LoVo (cell line): Measurements from ENCODE around the gene CELF4.
A peak's percentile ranks its signal among the peaks of the same experiment; 100 is the strongest.

ENCODE experiments used
- DNase-seq: peaks from one replicate; pipeline ENCODE4 v3.0.0-alpha.2; 2016; ENCODE audit warnings: low spot score

Gene CELF4

DNA sequence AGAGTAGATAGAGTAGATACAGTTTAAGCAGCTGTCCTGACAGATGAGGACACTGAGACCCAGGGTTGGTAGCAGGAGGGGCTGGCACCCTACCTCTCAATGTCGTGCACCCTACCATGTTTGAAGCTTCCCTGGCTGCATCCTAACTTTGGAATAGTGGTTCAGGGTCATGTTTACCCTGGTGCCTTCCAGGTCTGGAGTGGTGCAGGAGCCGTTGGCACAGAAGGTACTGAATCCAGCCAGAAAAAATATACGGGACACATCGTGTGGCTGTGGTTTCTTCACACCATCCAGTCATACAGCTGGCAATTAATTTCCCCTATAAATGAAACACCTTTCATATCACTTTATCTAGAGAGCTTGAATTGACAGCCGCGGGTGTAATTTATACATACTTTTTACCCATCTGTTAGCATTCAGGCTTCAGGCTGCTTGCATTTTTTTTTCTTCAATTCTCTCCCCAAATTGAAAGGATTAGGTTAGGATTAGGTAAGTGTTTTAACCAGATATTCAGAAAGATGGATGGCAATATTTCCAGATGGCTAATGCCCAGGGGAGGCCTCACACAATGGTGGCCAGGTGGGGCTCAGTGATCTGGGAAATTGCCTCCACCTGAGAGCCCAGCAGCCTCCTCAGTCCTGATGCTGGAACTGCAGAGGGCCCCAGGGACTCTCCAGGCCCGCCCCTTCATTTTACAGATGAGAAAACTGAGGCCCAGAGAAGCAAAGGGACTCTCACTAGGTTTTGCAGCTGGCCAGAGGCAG lies 127.0 kb downstream of the CELF4 start:
- DNase-seq: no peak

DNA sequence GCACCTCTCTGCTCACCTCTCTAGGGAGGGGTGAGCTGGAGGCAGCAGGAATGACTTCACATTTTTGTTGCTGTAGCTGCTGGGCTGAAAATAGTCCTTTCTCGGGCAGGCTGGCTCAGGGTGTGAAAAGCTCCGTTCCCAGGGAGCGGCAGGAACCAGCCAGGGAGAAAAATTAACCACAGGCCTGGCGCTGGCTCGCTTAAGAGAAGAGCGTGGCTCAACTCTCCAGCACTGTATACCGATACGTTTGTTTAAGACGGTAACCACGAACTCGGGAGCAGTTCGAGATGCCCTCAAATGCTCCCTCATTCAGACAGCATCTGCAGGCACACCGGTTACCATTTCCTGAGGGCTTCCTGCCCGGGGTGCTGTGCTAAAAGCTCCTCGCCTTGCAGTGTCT lies 129.6 kb downstream of the CELF4 start:
- no peak for DNase-seq

DNA sequence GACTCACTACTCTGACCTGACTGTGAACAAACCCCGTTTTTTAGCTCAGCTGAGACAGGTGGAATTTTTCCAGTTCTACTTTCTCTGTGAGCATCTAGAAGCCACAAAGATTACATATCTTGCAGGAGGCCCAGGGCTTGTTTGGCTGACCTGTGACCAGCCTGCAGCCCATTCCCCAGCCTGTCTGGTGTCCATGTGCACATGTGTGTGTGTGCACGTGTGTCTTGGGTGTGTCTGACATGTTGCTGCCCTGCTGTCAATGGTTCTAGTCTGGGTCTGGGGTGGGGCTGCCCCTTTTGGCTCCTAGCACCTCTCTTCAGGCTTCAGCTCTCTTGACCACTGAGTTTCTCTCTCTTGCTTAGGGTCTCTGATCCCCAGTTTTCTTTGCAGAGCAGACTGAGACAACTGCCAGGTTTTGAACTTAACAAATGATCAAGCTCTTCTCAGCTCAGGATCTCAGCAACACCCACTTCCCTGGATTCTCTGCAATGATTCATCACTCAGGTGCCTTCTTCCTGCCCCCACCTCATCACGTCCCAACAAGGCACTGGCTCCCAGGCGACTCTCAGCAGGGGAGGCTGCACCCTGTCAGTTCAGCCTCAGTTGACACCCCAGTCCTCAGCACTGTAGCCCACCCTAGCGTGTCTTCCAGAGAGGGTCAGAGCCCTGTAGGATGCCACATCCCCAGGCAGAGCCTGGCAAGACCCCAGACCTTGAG lies 130.3 kb downstream of the CELF4 start:
- no peak for DNase-seq

DNA sequence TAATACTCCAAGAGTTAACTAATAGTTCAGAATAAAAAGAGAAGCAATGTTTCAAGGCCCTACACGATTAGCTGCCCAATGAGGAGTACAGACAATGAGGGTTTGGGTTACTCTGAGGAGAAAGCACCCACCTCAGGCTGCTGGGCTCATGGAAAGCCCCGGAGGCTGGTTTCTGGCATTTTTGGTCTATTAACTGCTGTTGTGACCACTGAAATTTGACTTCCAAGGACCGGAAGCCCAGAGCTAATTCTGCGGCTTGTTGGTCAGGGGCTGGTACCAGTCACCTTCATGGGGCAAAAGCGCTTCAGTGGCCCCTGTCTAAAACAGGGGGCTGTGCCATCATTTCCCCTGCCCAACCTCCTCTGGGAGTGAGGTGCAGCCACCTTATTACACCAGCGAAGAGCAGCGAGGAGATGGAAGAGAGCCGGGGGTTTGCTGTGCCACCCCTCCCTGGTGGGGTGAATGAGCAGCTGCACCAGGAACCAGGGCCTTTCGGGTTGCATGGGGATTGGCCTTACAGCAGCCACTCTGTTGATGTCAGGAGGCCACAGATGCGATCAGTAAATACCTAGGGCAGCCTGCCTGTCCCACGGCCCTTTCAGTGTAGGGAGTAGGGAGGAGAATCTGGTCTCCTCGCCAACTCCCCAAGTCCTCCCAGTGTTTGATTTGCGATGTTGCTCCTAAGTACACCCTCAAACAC lies 131.3 kb downstream of the CELF4 start:
- DNase-seq: no peak

DNA sequence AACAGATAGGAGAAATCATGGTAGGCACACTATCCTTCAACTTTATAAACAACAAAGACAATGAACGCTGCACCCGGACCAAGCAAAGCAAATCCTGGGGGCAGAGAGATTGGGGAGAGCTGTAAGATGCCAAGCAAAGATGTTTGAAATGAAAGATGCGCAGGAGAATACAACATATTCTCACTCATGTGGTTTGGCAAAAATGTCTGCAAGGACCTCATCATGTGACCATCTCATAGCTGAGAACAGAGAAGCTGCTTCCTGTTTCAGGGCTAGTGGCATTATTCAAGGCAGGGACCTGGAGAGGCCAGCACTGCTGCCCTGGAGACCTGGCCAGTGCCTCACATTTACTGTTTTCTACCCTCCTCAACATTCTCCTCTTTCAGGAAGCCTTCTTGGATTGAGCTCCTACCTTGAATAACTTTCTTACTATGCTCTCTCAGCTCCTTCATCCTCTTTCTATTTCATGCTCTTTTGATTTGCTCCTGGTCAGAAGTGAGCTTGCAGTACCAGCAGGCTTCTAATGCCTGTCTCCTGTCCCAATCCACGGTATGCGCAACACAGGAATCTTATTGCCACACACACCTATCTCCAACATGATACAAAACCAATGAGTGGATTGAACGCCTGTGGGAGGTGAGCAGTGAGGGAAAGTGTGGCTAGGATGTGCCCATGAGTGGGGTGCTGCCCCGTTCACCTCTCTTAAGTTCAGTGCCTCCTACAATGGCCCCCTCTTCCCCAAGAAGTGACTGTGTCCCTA lies 133.0 kb downstream of the CELF4 start:
- no peak for DNase-seq

DNA sequence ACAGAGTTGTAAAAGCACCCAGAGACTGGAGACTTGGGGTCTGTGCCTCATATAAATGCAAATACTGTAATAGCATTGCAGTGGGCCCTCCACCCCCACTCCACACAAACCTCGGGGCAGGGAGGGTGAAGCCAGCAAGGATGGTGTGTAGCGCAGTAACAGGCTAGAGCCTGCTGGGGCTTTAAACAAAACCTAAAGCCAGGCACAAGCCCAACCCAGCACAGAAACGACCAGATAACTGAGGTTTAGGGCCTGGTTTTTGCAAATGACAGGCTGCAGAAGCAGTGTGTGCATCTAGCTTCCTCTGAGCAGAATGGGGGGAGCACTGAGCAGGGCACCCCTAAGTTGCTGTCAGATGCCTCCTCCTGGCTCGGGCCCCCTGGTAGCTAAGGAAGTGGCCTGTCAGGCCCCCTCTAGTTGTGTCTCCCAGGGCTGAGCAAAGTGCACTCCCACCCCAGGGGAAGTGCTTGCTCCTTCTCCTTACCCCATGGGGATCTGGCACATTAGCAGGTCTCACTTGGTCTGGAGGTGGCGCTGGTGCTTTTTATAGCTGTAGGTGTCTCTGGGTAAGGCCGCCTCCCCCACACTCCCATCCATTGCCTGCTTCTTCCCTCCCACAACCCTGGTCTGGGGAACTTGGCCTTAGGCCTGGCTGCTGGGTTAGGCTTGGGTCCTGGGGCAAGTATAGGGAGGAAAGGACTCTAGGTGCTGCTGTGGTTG lies 135.1 kb downstream of the CELF4 start:
- DNase-seq: no peak

DNA sequence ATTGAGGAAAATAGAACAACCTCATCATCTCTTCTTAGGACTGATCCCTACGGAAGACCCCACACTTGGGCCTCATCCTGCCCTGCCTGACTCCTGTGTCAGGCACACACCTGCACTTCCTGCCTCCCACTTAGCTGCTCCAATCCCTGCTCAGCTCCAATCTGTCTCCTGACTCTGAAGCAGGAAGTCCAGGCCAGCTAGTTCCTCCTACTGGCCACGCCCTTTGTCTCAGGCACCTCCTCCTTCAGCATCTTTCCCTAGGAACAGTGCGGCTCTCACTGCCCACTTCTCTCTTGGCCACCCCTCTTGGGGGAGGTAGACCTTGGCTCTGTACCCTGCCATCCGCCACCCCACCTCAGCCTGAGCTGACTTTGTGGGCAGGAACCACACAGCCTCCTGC lies 135.8 kb downstream of the CELF4 start:
- no peak for DNase-seq

DNA sequence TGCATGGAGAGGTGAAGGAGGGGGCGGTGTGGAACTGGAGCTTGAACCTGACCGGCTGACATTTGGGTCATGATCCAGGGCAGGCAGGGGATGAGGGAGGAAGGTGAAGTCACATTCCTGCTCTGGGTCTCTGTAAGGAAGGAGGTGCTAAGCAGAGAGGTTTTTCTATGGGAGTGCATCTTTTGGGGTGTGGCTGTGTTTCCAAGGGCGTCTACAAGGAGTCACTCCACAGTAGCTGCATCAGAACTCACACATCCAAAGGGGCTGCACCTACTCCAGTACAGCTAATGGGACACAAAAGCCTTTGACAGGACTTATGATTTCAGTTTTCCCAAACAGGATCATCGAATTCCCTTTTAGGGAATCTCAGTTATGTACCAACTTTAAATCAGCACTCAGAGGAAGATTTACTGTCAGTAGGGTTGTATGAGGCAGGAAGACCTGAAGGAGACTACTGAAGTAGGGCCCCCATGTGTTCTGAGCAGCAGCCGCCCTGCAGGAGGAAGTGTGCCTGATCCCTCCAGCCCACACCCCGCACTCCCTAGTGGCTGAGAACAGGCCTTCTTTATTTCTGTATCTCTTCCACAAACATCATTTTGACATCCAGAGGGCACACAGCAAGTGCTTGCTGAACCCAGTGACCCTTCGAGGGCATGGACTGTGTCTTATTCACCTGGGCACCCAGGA lies 137.2 kb downstream of the CELF4 start:
- no peak for DNase-seq

DNA sequence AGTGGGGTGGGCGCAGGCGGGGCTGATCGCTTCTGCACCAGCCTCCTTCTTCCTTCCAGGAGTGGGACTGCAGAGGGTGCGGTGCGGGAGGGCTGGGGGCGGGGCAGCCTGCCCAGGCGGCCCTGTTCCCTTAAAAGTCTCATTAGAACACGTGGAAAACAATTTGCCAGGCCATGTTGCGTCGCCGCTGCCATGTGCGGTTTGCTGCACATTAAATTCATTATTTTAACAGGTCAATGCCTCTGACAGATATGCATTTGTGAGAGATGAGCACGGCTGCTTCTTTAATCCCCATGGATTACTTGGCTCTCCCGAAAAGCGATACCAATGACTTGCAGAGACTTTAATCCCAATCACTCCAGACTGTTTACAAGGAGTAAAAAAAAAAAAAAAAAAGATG lies 139.0 kb downstream of the CELF4 start:
- DNase-seq: no peak

DNA sequence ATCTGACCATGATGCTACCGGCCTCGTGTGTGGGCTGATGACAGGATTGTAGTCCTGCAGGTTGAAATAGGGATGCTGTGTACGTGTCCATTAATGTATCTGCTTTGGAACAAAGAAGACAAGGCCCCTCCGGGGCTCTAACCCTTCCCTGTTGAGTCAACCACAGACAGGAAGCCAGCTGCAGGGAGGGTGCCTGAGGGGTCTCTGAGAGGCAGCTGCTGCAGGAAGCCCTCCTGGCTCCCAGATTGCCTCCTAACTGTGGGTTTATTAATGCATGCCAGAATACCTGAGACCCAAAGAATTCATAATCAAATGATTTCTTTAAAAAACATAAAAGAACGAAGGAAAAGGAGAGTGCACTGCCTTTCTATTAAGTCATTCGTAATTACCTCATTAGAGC lies 140.4 kb downstream of the CELF4 start:
- no peak for DNase-seq

DNA sequence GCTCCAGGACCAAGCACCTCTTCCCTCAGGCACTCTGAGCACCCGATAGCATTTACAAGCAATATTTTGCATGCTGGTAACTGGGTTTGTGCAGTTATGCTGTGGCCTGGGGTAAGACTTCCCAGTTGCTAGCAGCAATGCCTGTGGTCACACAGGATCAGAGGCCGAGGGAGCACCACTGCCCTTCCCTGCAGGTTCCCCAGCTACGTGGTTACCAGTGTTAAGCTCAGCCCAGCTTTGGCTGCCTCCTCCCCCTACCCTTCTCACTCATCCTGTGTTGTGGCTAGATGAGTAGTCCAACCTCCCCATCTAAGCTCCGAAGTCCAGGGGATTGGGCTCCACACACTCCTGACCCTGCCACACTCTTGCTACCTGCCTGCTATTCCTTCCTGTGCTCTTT lies 141.1 kb downstream of the CELF4 start:
- no peak for DNase-seq

DNA sequence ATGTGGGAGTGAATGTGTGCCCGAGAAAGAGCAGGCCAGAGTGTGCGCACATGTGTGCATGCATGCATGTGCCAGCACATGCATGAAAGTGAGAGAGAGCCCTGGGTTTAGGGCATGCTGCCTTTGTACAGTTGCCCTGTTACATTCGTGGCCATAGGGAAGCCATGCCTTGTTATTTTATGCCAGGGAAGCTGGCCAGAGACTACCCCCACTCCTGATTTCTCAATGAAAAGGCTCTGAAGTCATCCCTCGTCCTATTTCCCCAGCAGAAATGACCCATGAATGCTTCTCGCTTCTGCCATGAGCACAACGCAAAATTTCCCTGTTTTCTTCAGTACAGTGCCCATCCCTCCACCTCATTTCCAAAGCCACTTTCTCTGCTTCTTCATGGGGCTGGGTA lies 143.0 kb downstream of the CELF4 start:
- no peak for DNase-seq

DNA sequence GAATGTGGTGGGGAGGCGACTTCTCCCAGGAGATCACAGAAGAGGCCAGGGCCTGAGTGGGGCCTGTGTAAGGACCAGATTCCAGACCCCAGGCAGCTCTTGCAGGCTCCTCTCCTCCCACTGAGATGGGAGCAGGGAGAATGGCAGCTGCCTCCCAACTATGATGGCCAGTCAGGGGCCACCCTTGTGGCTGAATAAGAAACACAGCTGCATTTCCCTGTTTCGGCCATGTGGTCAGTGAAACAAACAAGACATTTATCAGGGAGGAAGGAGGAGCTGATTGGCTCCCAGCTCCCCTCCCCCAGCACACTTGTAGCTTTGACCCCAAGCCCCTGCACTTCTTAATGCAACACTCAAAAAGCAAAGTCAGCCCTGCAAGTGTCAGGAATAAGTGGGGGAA lies 143.5 kb downstream of the CELF4 start:
- DNase-seq: no peak

DNA sequence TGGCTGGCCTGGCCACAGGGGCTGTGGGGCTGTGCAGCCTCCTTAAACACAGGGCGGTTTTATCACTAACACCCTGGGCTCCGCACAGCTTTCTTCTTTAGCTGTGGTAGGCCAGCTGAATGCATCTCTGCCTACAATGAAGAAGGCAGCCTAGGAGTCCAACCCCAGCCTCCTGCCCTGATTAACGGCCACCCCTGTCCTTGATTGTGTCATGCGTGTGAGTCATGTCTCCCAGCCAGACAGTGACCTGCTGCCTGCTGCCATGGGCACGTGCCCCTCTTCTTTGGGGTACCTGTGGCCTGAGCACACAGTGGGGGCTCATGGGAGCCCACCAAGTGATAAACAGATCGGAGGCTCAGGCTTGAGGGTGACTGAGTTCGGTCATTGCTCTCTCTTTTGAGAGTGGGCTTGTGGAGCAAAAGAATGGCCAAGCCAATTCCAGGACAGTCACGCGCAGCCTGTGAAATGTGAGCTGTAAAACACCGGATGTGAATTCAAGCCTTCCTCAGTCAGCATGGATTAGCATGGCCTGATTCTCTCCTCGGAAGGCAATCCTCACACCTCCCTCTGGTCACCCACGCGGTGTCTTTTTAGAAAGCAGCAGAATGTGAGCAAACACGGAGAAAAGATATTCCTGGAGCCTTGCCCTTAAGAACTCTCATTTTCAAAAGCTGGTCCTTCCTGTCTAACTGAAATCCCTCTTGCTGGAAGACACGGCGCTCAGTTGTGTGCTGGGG lies 144.1 kb downstream of the CELF4 start:
- DNase-seq: no peak

DNA sequence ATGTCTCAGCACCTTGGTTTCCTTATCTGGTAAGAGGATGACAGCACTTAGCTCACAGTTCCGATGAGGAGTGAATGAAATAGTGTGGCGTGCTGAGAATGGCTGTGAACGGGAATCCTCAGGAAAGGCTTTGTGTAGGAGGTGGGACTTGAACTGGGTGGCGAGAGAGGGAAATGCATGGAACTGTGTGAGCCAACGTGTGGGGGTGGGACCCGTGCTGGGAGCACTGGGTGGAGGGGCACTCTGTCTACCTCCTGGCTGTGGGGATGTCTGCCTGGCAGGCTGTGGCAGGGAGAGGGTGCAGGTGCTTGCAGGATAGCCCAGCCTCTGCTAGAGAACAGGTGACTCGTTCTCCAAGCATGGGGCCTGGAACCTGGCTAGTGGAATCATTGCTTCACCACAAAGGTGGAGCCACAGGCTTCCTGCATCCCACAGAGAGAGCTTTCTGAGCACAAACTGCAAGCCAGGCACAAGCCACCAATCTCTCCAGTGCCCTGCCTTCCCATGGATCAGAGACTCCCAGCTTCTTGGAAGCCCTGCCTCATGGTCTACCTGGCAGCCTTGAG lies 145.2 kb downstream of the CELF4 start:
- peak; percentile 21 for DNase-seq

DNA sequence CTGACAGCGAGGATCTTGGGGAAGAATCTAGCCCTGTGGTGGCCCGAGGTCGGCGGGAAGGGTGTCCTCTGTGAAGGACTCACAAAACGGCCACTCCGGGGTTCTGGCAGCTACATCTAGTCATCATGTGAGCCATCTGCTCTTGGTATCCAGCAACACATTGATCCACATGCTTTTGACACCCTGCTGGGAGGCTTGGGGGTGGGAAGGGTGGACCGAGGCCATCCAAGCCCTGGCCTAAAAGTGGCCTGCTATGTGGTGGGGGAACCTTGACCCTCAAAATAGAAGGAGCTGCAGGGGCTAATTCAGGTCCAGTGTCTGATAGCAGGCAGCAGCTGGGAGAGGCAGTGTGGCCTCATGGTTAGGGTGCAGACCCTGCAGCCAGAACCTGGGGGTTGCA lies 145.7 kb downstream of the CELF4 start:
- no peak for DNase-seq

DNA sequence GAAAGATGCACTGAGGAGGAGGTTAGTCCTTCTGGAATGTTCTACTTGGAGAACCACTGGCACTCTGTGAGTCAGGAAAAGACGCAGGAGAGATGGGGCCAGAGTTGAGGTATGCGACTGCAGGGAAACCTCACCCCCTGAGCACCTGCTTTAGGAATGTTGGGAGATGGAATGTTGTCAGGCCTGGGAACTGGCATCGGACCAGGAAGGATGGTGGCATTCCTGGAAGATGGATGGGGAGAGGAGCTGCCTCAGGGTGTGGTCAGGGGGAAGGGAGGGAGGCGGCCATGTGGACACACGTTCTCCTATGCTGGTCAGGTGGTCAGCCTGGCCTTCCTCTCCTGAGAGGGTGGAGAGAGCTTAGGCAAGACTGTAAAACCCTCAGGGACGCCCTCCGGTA lies 146.3 kb downstream of the CELF4 start:
- DNase-seq: peak; percentile 61

DNA sequence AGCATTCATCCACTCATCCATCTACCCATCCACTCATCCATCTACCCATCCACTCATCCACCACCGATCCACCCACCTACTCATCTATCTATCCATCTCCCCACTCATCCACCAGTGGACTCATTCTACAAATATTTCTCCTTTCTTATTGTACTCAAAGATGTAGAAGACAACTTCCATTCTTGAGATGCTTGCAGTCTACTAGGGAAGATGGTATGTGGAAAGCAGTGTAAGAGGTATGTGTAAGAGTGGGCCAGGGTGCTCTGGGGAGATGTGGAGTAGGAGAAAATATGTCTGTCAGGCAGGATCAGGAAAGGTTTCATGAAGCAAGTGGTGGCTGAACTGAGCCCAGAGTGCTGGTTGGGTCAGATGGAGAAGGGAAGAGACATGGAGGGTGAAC lies 150.8 kb downstream of the CELF4 start:
- DNase-seq: no peak

DNA sequence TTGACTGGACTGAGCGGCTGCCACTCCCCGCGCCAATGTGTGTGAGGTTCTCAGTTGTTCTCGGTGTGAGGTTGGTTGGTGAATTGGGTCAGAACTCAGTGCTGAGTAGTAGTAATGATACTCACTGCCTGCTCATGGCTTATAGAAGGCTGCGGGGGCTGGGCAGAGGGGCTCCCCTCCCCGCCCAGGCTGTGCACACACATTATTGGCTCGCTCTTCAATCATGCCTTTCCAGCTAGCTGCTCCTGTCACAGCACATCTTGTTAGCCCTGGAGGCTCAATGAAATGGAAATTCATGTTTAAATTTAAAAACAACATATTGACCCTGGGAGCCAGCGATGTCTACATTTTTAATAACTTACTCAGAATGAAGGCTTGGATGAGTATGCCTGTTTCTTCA lies 152.8 kb downstream of the CELF4 start:
- no peak for DNase-seq

DNA sequence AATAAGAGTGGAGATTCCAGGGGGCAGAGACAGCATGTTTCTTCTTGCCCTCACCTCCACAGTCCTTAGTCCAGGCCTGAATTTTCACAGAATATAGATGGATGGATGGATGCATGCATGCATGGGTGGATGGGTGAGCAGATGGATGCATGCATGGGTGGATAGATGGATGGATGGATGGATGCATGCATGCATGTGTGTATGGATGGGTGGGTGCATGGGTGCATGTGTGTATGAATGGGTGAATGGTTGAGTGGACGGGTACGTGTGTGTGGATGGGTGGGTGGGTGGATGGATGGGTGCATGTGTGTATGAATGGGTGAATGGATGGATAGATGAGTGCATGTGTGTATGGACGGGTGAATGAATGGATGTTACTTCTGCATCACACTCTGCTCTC lies 153.3 kb downstream of the CELF4 start:
- no peak for DNase-seq
